Common myeloid progenitor, CD34-positive (primary cell): ENCODE data around the gene IL17RE.

ENCODE experiments used
- CTCF ChIA-PET: fragments of 350-600 bp; sonication (Branson Sonifier 250); formaldehyde crosslinking; loops from one replicate; lab custom pipeline; 2021; ENCODE audit warnings: antibody characterized with exemption; lab: Charles Lee
- POLR2A ChIA-PET: fragments of 350-600 bp; sonication (Branson Sonifier 250); formaldehyde crosslinking; loops from one replicate; lab custom pipeline; 2021; ENCODE audit warnings: antibody characterized with exemption; lab: Charles Lee
- DNase-seq, 3 donors: peaks; one replicate each; pipeline versions ENCODE4 v3.0.0 to v3.0.0-alpha.2; 2013
- H3K27ac ChIP-seq, 2 experiments: 1 replicate in 1 of 2; 2 replicates in 1 of 2; pipeline ENCODE4 v1.7.0; 2013; ENCODE audit warnings: inconsistent platforms in 2 of 2, low read length in 2 of 2, mild to moderate bottlenecking in 2 of 2, low read depth in 1 of 2, moderate library complexity in 1 of 2; ENCODE audit not compliant: severe bottlenecking in 2 of 2, insufficient read depth in 1 of 2, poor library complexity in 1 of 2
- H3K27me3 ChIP-seq, 5 experiments: replicated peaks in 2 of 5; 1 replicate in 3 of 5; 2 replicates in 2 of 5; pipeline versions ENCODE4 v1.6.1 to v1.7.0; 2013; ENCODE audit warnings: low read length in 4 of 5, mild to moderate bottlenecking in 2 of 5, moderate library complexity in 2 of 5, inconsistent platforms in 1 of 5; ENCODE audit not compliant: insufficient read depth in 5 of 5, control insufficient read depth in 4 of 5
- H3K36me3 ChIP-seq, 4 experiments: 1 replicate in 2 of 4; 2 replicates in 2 of 4; pipeline versions ENCODE4 v1.6.1 to v1.7.0; 2013; ENCODE audit warnings: low read length in 3 of 4, control low read depth in 1 of 4, mild to moderate bottlenecking in 1 of 4; ENCODE audit not compliant: control insufficient read depth in 4 of 4, insufficient read depth in 4 of 4
- H3K4me1 ChIP-seq, 4 experiments: 1 replicate in 3 of 4; 2 replicates in 1 of 4; pipeline versions ENCODE4 v1.6.1 to v1.7.1; 2013; ENCODE audit warnings: low read length in 3 of 4, mild to moderate bottlenecking in 3 of 4, control low read depth in 1 of 4, inconsistent platforms in 1 of 4, moderate library complexity in 1 of 4; ENCODE audit not compliant: control insufficient read depth in 4 of 4, insufficient read depth in 4 of 4; ENCODE audit errors: control extremely low read depth in 1 of 4
- H3K4me3 ChIP-seq, 7 experiments: 1 replicate in 4 of 7; 2 replicates in 3 of 7; pipeline versions ENCODE4 v1.5.1 to v1.7.0; 2013; ENCODE audit warnings: mild to moderate bottlenecking in 7 of 7, low read length in 6 of 7, moderate library complexity in 6 of 7, inconsistent platforms in 2 of 7, low read depth in 2 of 7, control low read depth in 1 of 7; ENCODE audit not compliant: insufficient read depth in 4 of 7, control insufficient read depth in 1 of 7; ENCODE audit errors: extremely low read depth in 1 of 7
- H3K9me3 ChIP-seq, 5 experiments: 1 replicate in 4 of 5; 2 replicates in 1 of 5; pipeline versions ENCODE4 v1.6.1 to v1.7.1; 2013; ENCODE audit warnings: low read length in 4 of 5, mild to moderate bottlenecking in 2 of 5, inconsistent platforms in 1 of 5, low read depth in 1 of 5, moderate library complexity in 1 of 5; ENCODE audit not compliant: control insufficient read depth in 4 of 5, insufficient read depth in 2 of 5; ENCODE audit errors: control extremely low read depth in 1 of 5
- WGBS: methylation state at CpG from one replicate; pipeline ENCODE4 v1.1.5; 2013; ENCODE audit not compliant: insufficient coverage; 5-methylcytosine and 5-hydroxymethylcytosine counted together

IL17RE gene

GRCh38 chr3:9949626-9950025 is 47.0 kb downstream of the IL17RE start:
- H3K36me3 ChIP-seq, result peaks cover 0 to 31% (median 12%) of the 10 kb centered on the region in 4 experiments
- no peak for DNase-seq
- no peak overlapping the region for H3K27ac ChIP-seq
- H3K9me3 ChIP-seq, result no peaks in the 10 kb centered on the region
- no peaks in the 10 kb centered on the region for H3K27me3 ChIP-seq
- WGBS, result 100% methylated on average over 8 of the region's 9 CpGs
- POLR2A ChIA-PET, result no interaction called here
- H3K4me3 ChIP-seq, result no peak overlapping the region
- CTCF ChIA-PET, result interaction anchor here (0.8 to 3.0 kb wide), 4 partner anchors 14 to 234 kb away, joined by 3 to 15 read pairs (median 4); partner anchors contain the start of gene CRELD1
- peaks cover 9 to 38% (median 22%) of the 10 kb centered on the region in 4 experiments for H3K4me1 ChIP-seq

- DNase-seq, result peak in 2 of 3 donors; percentile 18 to 28
- Histone ChIP-seq H3K9me3 (no peaks in the 10 kb centered on the region), H3K27ac (peak overlapping the region in 1 of 2 experiments; percentile 51), H3K4me3 (peak overlapping the region in 6 of 7 experiments; percentile 63 to 92 (median 82)), H3K4me1 (peaks cover 4 to 30% (median 22%) of the 10 kb centered on the region in 4 experiments), H3K36me3 (peaks cover 0 to 27% (median 11%) of the 10 kb centered on the region in 4 experiments), H3K27me3 (no peaks in the 10 kb centered on the region)
- CTCF ChIA-PET, result interaction anchor here (0.6 to 2.3 kb wide), 4 partner anchors 11 to 65 kb away, joined by 3 to 12 read pairs (median 3); partner anchors contain the start of gene CRELD1
- 0% methylated on average over 5 of the region's 7 CpGs for WGBS
- POLR2A ChIA-PET, result interaction anchor here (0.7 to 1.5 kb wide), 2 partner anchors 18 to 54 kb away, joined by 3 to 5 read pairs; partner anchors contain the start of gene CRELD1
Measured at GRCh38 chr3:9951126-9951525, 48.5 kb downstream of the IL17RE start.

DNA sequence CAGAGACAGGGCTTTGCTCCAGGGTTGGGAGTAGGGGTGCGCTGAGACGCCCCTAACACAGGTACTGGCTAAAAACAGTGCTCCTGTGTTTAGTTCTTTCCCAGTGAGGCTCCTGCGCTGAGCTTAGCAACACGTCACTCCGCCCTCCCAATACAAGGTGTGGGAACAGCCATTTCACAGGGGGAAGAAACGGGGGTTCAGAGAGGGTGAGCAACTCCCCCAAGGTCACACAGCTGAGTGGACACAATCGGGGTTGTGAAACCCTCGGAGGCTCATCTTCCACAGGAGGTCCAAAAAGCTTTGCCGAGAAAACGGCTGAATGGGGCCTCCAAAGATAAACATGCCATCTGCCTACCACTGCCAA is 48.9 kb downstream of the IL17RE start:
- H3K27me3 ChIP-seq, result no peaks in the 10 kb centered on the region
- H3K4me1 ChIP-seq, result peaks cover 4 to 28% (median 21%) of the 10 kb centered on the region in 4 experiments
- ChIA-PET POLR2A (interaction anchor here (1.5 kb wide), 1 partner anchor 18 kb away, joined by 5 read pairs; the partner anchor contains the start of gene CRELD1), CTCF (interaction anchor here (0.6 to 2.3 kb wide), 4 partner anchors 11 to 65 kb away, joined by 3 to 12 read pairs (median 3); partner anchors contain the start of gene CRELD1)
- H3K27ac ChIP-seq, result peak overlapping the region in 1 of 2 experiments; percentile 51
- peaks cover 0 to 23% (median 11%) of the 10 kb centered on the region in 4 experiments for H3K36me3 ChIP-seq
- H3K9me3 ChIP-seq, result no peaks in the 10 kb centered on the region
- DNase-seq, result peak in 1 of 3 donors; percentile 11
- H3K4me3 ChIP-seq, result peak overlapping the region; percentile 58 to 92 (median 80)
- 10% methylated on average over 10 of the region's 10 CpGs for WGBS

DNA sequence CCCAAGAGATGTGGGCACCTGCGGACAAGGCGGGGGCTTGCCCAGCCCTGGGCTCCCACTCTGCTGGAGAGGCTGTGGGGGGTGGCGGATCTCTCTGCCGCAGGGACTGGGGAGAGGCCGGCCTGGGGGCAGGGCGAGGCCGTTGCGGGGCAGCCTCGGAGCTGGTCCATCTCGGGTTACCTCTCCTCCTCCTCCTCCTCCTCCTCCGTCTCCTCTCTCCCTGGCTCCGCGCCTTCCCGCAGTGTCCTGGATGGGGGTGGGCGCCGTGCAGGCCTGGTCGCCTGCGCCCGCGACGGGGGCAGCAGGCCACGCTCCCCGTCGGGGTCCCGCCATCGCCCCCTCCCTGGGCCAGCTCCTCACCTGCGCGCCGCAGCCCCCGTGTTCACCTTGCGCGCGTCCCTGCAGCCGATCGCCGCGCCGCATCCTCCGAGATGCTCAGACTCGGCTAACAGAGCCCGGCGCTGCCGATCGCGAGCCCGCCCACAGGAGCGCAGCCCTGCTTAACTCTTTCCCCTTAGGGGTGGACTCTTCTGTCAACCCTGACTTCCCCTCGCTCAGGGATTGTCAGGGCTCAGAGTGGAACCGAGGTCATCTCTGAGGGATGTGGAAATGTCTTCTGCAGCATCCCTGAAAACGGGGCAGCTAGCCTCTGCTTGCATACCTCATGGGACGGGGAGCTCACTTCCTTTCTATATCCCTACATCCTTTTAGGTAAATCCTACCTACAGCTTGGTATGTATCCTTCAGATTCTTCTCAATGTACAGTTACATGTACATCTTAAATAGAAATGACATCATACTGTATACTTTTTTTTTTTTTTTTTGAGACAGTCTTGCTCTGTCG is 49.5 kb downstream of the IL17RE start, which contains the start of gene PRRT3:
Gene PRRT3 (minus strand): TSS at position 447 of the 844 bp plus-strand sequence. CDS start 2,293 bp downstream, outside the sequence.
- no peaks in the 10 kb centered on the region for H3K9me3 ChIP-seq
- 0% methylated on average over 35 of the region's 52 CpGs for WGBS
- peaks cover 0 to 18% (median 11%) of the 10 kb centered on the region in 4 experiments for H3K36me3 ChIP-seq
- H3K4me1 ChIP-seq, result peaks cover 4 to 24% (median 21%) of the 10 kb centered on the region in 4 experiments
- no peaks in the 10 kb centered on the region for H3K27me3 ChIP-seq
- H3K4me3 ChIP-seq, result peak within 1 kb of the TSS; percentile 58 to 92 (median 80)
- POLR2A ChIA-PET, result interaction anchor here (0.6 to 1.5 kb wide), 3 partner anchors 19 to 111 kb away, joined by 3 to 5 read pairs (median 3); partner anchors contain the start of gene CRELD1
- peak; percentile 43 to 80 (median 71) for DNase-seq
- CTCF ChIA-PET, result interaction anchor here (1.2 to 2.3 kb wide), 2 partner anchors 10 to 19 kb away, joined by 3 to 12 read pairs; partner anchors contain the start of gene CRELD1
- peak within 1 kb of the TSS in 1 of 2 experiments; percentile 51 for H3K27ac ChIP-seq

GRCh38 chr3:9955067-9955502 is 52.4 kb downstream of the IL17RE start:
- POLR2A ChIA-PET, result interaction anchor here (0.5 to 0.6 kb wide), 2 partner anchors 16 to 115 kb away, joined by 4 read pairs; no protein-coding TSS in a partner anchor
- WGBS, result 87% methylated on average over 7 of the region's 12 CpGs
- CTCF ChIA-PET, result interaction anchor here (0.5 to 2.9 kb wide), 5 partner anchors 8 to 25 kb away, joined by 3 to 9 read pairs (median 4); no protein-coding TSS in a partner anchor
- H3K27ac ChIP-seq, result no peak overlapping the region
- peaks cover 4 to 24% (median 21%) of the 10 kb centered on the region in 4 experiments for H3K4me1 ChIP-seq
- no peak overlapping the region for H3K4me3 ChIP-seq
- no peaks in the 10 kb centered on the region for H3K27me3 ChIP-seq
- H3K9me3 ChIP-seq, result no peaks in the 10 kb centered on the region
- H3K36me3 ChIP-seq, result no peaks in the 10 kb centered on the region
- DNase-seq, result no peak

- no peak overlapping the region for H3K27ac ChIP-seq
- no peaks in the 10 kb centered on the region for H3K27me3 ChIP-seq
- no peaks in the 10 kb centered on the region for H3K9me3 ChIP-seq
- 92% methylated on average over 3 of the region's 5 CpGs for WGBS
- no peaks in the 10 kb centered on the region for H3K36me3 ChIP-seq
- ChIA-PET POLR2A (interaction anchor here (0.5 kb wide), 1 partner anchor 116 kb away, joined by 4 read pairs; no protein-coding TSS in a partner anchor), CTCF (interaction anchor here (0.5 to 2.9 kb wide), 4 partner anchors 8 to 24 kb away, joined by 3 to 9 read pairs (median 4); no protein-coding TSS in a partner anchor)
- no peak overlapping the region for H3K4me3 ChIP-seq
- peaks cover under 1 to 21% (median 16%) of the 10 kb centered on the region in 4 experiments for H3K4me1 ChIP-seq
- DNase-seq, result no peak
Measured at GRCh38 chr3:9955611-9956352, 53.1 kb downstream of the IL17RE start.
